ENCODE results near the gene COA8. TPM values are rescaled to one million over a fixed set of nuclear protein-coding genes. Genes with fewer than 3 reads are reported as not detected.

Gene COA8
- polyA plus RNA-seq, 1 donor from 2014 or later: 169 TPM

GRCh38 chr14:103581206-103581605 is 18.4 kb downstream of the COA8 start:
- H3K9me2 ChIP-seq (ENCODE audit: insufficient read depth, low read length): no peaks in the 10 kb centered on the region
- peaks cover 3% of the 10 kb centered on the region for H3K79me2 ChIP-seq (replicated peaks; ENCODE audit: insufficient read depth, low read length)
- H3K4me2 ChIP-seq (ENCODE audit: low read length): no peak overlapping the region
- peaks cover 11% of the 10 kb centered on the region for H3K36me3 ChIP-seq (ENCODE audit: insufficient read depth, low read length)
- no peak overlapping the region for H2AFZ ChIP-seq (ENCODE audit: low read depth, low read length)
- no peak overlapping the region for H3K27ac ChIP-seq (ENCODE audit: low read length)
- H4K20me1 ChIP-seq (ENCODE audit: insufficient read depth): no peaks in the 10 kb centered on the region
- H3K27me3 ChIP-seq (ENCODE audit: insufficient read depth, low read depth, low read length): no peaks in the 10 kb centered on the region
- no peak for TF ChIP-seq TAF1 (IDR thresholded peaks at IDR 0.05; ENCODE audit: low read depth)
- TF ChIP-seq CTCF (IDR thresholded peaks at IDR 0.05; ENCODE audit: poor library complexity, severe bottlenecking): no peak
- no peak for TF ChIP-seq POLR2AphosphoS5 (IDR thresholded peaks at IDR 0.05)
- no peak for TF ChIP-seq EP300 (conservative IDR thresholded peaks at IDR 0.05; ENCODE audit: poor library complexity, severe bottlenecking)
- TF ChIP-seq REST (IDR thresholded peaks at IDR 0.05; ENCODE audit: borderline replicate concordance): no peak
- TF ChIP-seq EZH2 (IDR thresholded peaks at IDR 0.05; ENCODE audit: borderline replicate concordance, insufficient read depth, low read length, poor library complexity, severe bottlenecking): no peak
- no peak for TF ChIP-seq SMC3 (conservative IDR thresholded peaks at IDR 0.05; ENCODE audit: poor library complexity)
- TF ChIP-seq MXI1 (conservative IDR thresholded peaks at IDR 0.05; ENCODE audit: poor library complexity, severe bottlenecking): no peak
- TF ChIP-seq RAD21 (conservative IDR thresholded peaks at IDR 0.05): no peak
- no peaks in the 10 kb centered on the region for H3K9me3 ChIP-seq (ENCODE audit: low read length)
- no peak overlapping the region for H3K9ac ChIP-seq (ENCODE audit: low read length)
- no peak overlapping the region for H3K4me3 ChIP-seq (ENCODE audit: low read length)
- H3F3A ChIP-seq (ENCODE audit: insufficient read depth, low read length, poor library complexity, severe bottlenecking): no peaks in the 10 kb centered on the region

GRCh38 chr14:103581954-103582703 is 19.4 kb downstream of the COA8 start:
- peaks cover 11% of the 10 kb centered on the region for H3K36me3 ChIP-seq (ENCODE audit: insufficient read depth, low read length)
- H3K4me2 ChIP-seq (ENCODE audit: low read length): no peak overlapping the region
- no peaks in the 10 kb centered on the region for H4K20me1 ChIP-seq (ENCODE audit: insufficient read depth)
- no peaks in the 10 kb centered on the region for H3K9me3 ChIP-seq (ENCODE audit: low read length)
- no peaks in the 10 kb centered on the region for H3K27me3 ChIP-seq (ENCODE audit: insufficient read depth, low read depth, low read length)
- no peak for TF ChIP-seq RAD21 (conservative IDR thresholded peaks at IDR 0.05)
- TF ChIP-seq MXI1 (conservative IDR thresholded peaks at IDR 0.05; ENCODE audit: poor library complexity, severe bottlenecking): no peak
- no peak for TF ChIP-seq POLR2AphosphoS5 (IDR thresholded peaks at IDR 0.05)
- no peak for TF ChIP-seq EP300 (conservative IDR thresholded peaks at IDR 0.05; ENCODE audit: poor library complexity, severe bottlenecking)
- no peak for TF ChIP-seq EZH2 (IDR thresholded peaks at IDR 0.05; ENCODE audit: borderline replicate concordance, insufficient read depth, low read length, poor library complexity, severe bottlenecking)
- TF ChIP-seq TAF1 (IDR thresholded peaks at IDR 0.05; ENCODE audit: low read depth): no peak
- no peak for TF ChIP-seq CTCF (IDR thresholded peaks at IDR 0.05; ENCODE audit: poor library complexity, severe bottlenecking)
- no peak for TF ChIP-seq REST (IDR thresholded peaks at IDR 0.05; ENCODE audit: borderline replicate concordance)
- H3F3A ChIP-seq (ENCODE audit: insufficient read depth, low read length, poor library complexity, severe bottlenecking): no peaks in the 10 kb centered on the region
- H3K9me2 ChIP-seq (ENCODE audit: insufficient read depth, low read length): no peaks in the 10 kb centered on the region
- no peak overlapping the region for H3K9ac ChIP-seq (ENCODE audit: low read length)
- no peak overlapping the region for H2AFZ ChIP-seq (ENCODE audit: low read depth, low read length)
- peaks cover 3% of the 10 kb centered on the region for H3K79me2 ChIP-seq (replicated peaks; ENCODE audit: insufficient read depth, low read length)
- no peak overlapping the region for H3K27ac ChIP-seq (ENCODE audit: low read length)
- H3K4me3 ChIP-seq (ENCODE audit: low read length): no peak overlapping the region
